WTC11 (cell line): ENCODE measurements around the gene TMEM158. TPM values are rescaled to one million over a fixed set of nuclear protein-coding genes. Genes with fewer than 3 reads are reported as not detected.

ENCODE experiments used
- ATAC-seq: fragments of 200-7000 bp; cut with Tn5 transposase; 2 replicates; pipeline ENCODE4 v1.10.0; 2021; ENCODE audit warnings: mild to moderate bottlenecking, moderate library complexity
- CTCF ChIA-PET: fragments of 300-600 bp; sonication (Branson Sonifier 250); formaldehyde crosslinking; loops from one replicate; lab custom pipeline; 2021; ENCODE audit warnings: antibody characterized with exemption; lab: Charles Lee
- POLR2A ChIA-PET: fragments of 350-600 bp; sonication (Branson Sonifier 250); formaldehyde crosslinking; loops from one replicate; lab custom pipeline; 2021; ENCODE audit warnings: antibody characterized with exemption; lab: Charles Lee
- DNase-seq: peaks from one replicate; pipeline ENCODE4 v3.0.0; 2021; ENCODE audit warnings: low spot score
- H3K27ac Mint-ChIP-seq: 2 replicates; pipeline ENCODE4 v1.8.0; 2021; ENCODE audit warnings: mixed read lengths
- H3K27me3 Mint-ChIP-seq: 2 replicates; pipeline ENCODE4 v1.8.0; 2021; ENCODE audit warnings: low read depth, mild to moderate bottlenecking, moderate library complexity, mixed read lengths
- H3K36me3 Mint-ChIP-seq: 2 replicates; pipeline ENCODE4 v1.8.0; 2021; ENCODE audit warnings: mixed read lengths
- H3K4me1 Mint-ChIP-seq: 2 replicates; pipeline ENCODE4 v1.8.0; 2022; ENCODE audit warnings: mixed read lengths
- H3K4me3 Mint-ChIP-seq: 2 replicates; pipeline ENCODE4 v1.8.0; 2021; ENCODE audit warnings: mild to moderate bottlenecking, moderate library complexity, mixed read lengths
- H3K9me3 Mint-ChIP-seq: 2 replicates; pipeline ENCODE4 v1.8.0; 2021; ENCODE audit warnings: mixed read lengths
- AFF4 ChIP-seq: sonication (generic); formaldehyde crosslinking; IDR thresholded peaks from 2 replicates; pipeline ENCODE4 v1.8.1; 2023; ENCODE audit warnings: mild to moderate bottlenecking, missing genetic modification reagents, borderline replicate concordance
- ATF6 ChIP-seq: sonication (generic); formaldehyde crosslinking; IDR thresholded peaks from 2 replicates; pipeline ENCODE4 v1.8.1; 2023; ENCODE audit warnings: mild to moderate bottlenecking, missing genetic modification reagents
- ELF4 ChIP-seq: sonication (generic); formaldehyde crosslinking; IDR thresholded peaks from 2 replicates; pipeline ENCODE4 v1.8.1; 2022; ENCODE audit warnings: low read depth, mild to moderate bottlenecking, moderate library complexity, missing genetic modification reagents
- EMX1 ChIP-seq: fragments of 250-450 bp; sonication (Bioruptor Pico); IDR thresholded peaks from 2 replicates; pipeline ENCODE4 v1.8.0; 2021; ENCODE audit warnings: mild to moderate bottlenecking
- ESRRA ChIP-seq: sonication (generic); formaldehyde crosslinking; IDR thresholded peaks from 2 replicates; pipeline ENCODE4 v1.8.1; 2022; ENCODE audit warnings: mild to moderate bottlenecking, missing genetic modification reagents, borderline replicate concordance
- ETV6 ChIP-seq: sonication (generic); formaldehyde crosslinking; IDR thresholded peaks from 2 replicates; pipeline ENCODE4 v1.8.1; 2022; ENCODE audit warnings: mild to moderate bottlenecking, missing genetic modification reagents
- FOXJ3 ChIP-seq: sonication (generic); formaldehyde crosslinking; IDR thresholded peaks from 2 replicates; pipeline ENCODE4 v1.9.0; 2021; ENCODE audit warnings: missing genetic modification reagents, mild to moderate bottlenecking, borderline replicate concordance
- FOXP1 ChIP-seq: sonication (generic); formaldehyde crosslinking; IDR thresholded peaks from 2 replicates; pipeline ENCODE4 v1.8.0; 2022; ENCODE audit warnings: missing genetic modification reagents, mild to moderate bottlenecking, moderate library complexity, borderline replicate concordance
- GABPB1 ChIP-seq: sonication (generic); formaldehyde crosslinking; IDR thresholded peaks from 2 replicates; pipeline ENCODE4 v1.8.1; 2023; ENCODE audit warnings: mild to moderate bottlenecking, missing genetic modification reagents
- MAX ChIP-seq: sonication (generic); formaldehyde crosslinking; IDR thresholded peaks from 2 replicates; pipeline ENCODE4 v1.8.0; 2022; ENCODE audit warnings: mild to moderate bottlenecking, missing genetic modification reagents
- MYBL2 ChIP-seq: sonication (generic); formaldehyde crosslinking; IDR thresholded peaks from 2 replicates; pipeline ENCODE4 v1.8.1; 2023; ENCODE audit warnings: mild to moderate bottlenecking, moderate library complexity, missing genetic modification reagents
- NFATC4 ChIP-seq: fragments of 250-450 bp; sonication (Bioruptor Pico); IDR thresholded peaks from 2 replicates; pipeline ENCODE4 v1.9.0; 2021; ENCODE audit warnings: mild to moderate bottlenecking
- NR1H2 ChIP-seq: sonication (generic); formaldehyde crosslinking; IDR thresholded peaks from 2 replicates; pipeline ENCODE4 v1.9.0; 2021; ENCODE audit warnings: mild to moderate bottlenecking, moderate library complexity, missing genetic modification reagents
- NR2C2 ChIP-seq: sonication (generic); formaldehyde crosslinking; IDR thresholded peaks from 2 replicates; pipeline ENCODE4 v1.8.0; 2022; ENCODE audit warnings: mild to moderate bottlenecking, missing genetic modification reagents
- PRRX2 ChIP-seq: fragments of 250-450 bp; sonication (Bioruptor Pico); IDR thresholded peaks from 2 replicates; pipeline ENCODE4 v1.8.0; 2021; ENCODE audit warnings: mild to moderate bottlenecking
- RORB ChIP-seq: fragments of 250-450 bp; sonication (Bioruptor Pico); IDR thresholded peaks from 2 replicates; pipeline ENCODE4 v1.9.0; 2021; ENCODE audit warnings: mild to moderate bottlenecking
- SMAD4 ChIP-seq: sonication (generic); formaldehyde crosslinking; IDR thresholded peaks from 2 replicates; pipeline ENCODE4 v1.8.0; 2022; ENCODE audit warnings: mild to moderate bottlenecking, missing genetic modification reagents
- TEAD1 ChIP-seq: sonication (generic); formaldehyde crosslinking; IDR thresholded peaks from 2 replicates; pipeline ENCODE4 v1.8.0; 2022; ENCODE audit warnings: mild to moderate bottlenecking, missing genetic modification reagents
- USF2 ChIP-seq: sonication (generic); formaldehyde crosslinking; IDR thresholded peaks from 2 replicates; pipeline ENCODE4 v1.8.1; 2023; ENCODE audit warnings: mild to moderate bottlenecking, missing genetic modification reagents, moderate library complexity
- ZNF138 ChIP-seq: sonication (generic); formaldehyde crosslinking; conservative IDR thresholded peaks from 2 replicates; pipeline ENCODE4 v1.8.1; 2022; ENCODE audit warnings: mild to moderate bottlenecking, moderate library complexity, missing genetic modification reagents
- total RNA-seq: library from RNA; stranded (reverse); gene quantifications from 3 replicates; pipeline ENCODE4 v1.2.3, GENCODE V29; 2021
- TF ChIP-seq, protein P1 (sequence below): sonication (generic); formaldehyde crosslinking; IDR thresholded peaks from 2 replicates; pipeline ENCODE4 v1.8.1; 2022; ENCODE audit warnings: mild to moderate bottlenecking, moderate library complexity, missing genetic modification reagents
- TF ChIP-seq, protein P2 (sequence below): fragments of 250-450 bp; sonication (Bioruptor Pico); IDR thresholded peaks from 2 replicates; pipeline ENCODE4 v2.1.2; 2022; ENCODE audit warnings: mild to moderate bottlenecking, moderate library complexity

The TMEM158 gene
- total RNA-seq, 1 experiment from 2014 or later: 17.9 TPM

GRCh38 chr3:45258317-45258716, 32.2 kb upstream of the TMEM158 start:
- TF ChIP-seq RORB: no peak
- no peak for TF ChIP-seq PRRX2
- no peak for TF ChIP-seq ZNF138 (CRISPR knock-in tag)
- no peak for TF ChIP-seq NFATC4 (CRISPR knock-in tag)
- TF ChIP-seq, protein P1, sequence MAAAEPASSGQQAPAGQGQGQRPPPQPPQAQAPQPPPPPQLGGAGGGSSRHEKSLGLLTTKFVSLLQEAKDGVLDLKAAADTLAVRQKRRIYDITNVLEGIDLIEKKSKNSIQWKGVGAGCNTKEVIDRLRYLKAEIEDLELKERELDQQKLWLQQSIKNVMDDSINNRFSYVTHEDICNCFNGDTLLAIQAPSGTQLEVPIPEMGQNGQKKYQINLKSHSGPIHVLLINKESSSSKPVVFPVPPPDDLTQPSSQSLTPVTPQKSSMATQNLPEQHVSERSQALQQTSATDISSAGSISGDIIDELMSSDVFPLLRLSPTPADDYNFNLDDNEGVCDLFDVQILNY (CRISPR knock-in tag): no peak
- no peak for TF ChIP-seq MAX (CRISPR knock-in tag)
- no peak for TF ChIP-seq ATF6 (CRISPR knock-in tag)
- TF ChIP-seq USF2 (CRISPR knock-in tag): no peak
- no peak for TF ChIP-seq FOXJ3 (CRISPR knock-in tag)
- no peak for TF ChIP-seq TEAD1 (CRISPR knock-in tag)
- TF ChIP-seq NR2C2 (CRISPR knock-in tag): no peak
- ChIA-PET POLR2A (interaction anchor here (0.5 kb wide), 1 partner anchor 253 kb away, joined by 4 read pairs; no protein-coding TSS in a partner anchor), CTCF (no interaction called here)
- no peak overlapping the region for H3K4me3 Mint-ChIP-seq
- H3K36me3 Mint-ChIP-seq: no peaks in the 10 kb centered on the region
- ATAC-seq: peak; percentile 52
- H3K4me1 Mint-ChIP-seq: peaks cover 19% of the 10 kb centered on the region
- H3K27ac Mint-ChIP-seq: no peak overlapping the region
- H3K27me3 Mint-ChIP-seq: peaks cover 7% of the 10 kb centered on the region
- H3K9me3 Mint-ChIP-seq: no peaks in the 10 kb centered on the region
- DNase-seq: no peak

- ATAC-seq: no peak
- H3K27ac Mint-ChIP-seq: no peak overlapping the region
- H3K9me3 Mint-ChIP-seq: no peaks in the 10 kb centered on the region
- POLR2A ChIA-PET: no interaction called here
- no peaks in the 10 kb centered on the region for H3K36me3 Mint-ChIP-seq
- TF ChIP-seq EMX1 (CRISPR knock-in tag) (no peak), TEAD1 (CRISPR knock-in tag) (no peak)
- no peaks in the 10 kb centered on the region; the same call in 1 of the 2 replicates for H3K27me3 Mint-ChIP-seq
- CTCF ChIA-PET: interaction anchor here (0.6 to 0.7 kb wide), 2 partner anchors 8 to 90 kb away, joined by 3 read pairs; no protein-coding TSS in a partner anchor
- H3K4me3 Mint-ChIP-seq: no peak overlapping the region
- no peak for DNase-seq
- H3K4me1 Mint-ChIP-seq: peaks cover 11% of the 10 kb centered on the region
These were observed 27.2 kb upstream of the TMEM158 start for GRCh38 chr3:45253316-45253715.

- no peak overlapping the region for H3K27ac Mint-ChIP-seq
- POLR2A ChIA-PET: no interaction called here
- ATAC-seq: no peak
- H3K36me3 Mint-ChIP-seq: no peaks in the 10 kb centered on the region
- H3K4me3 Mint-ChIP-seq: no peak overlapping the region
- no peaks in the 10 kb centered on the region for H3K9me3 Mint-ChIP-seq
- H3K4me1 Mint-ChIP-seq: peaks cover 11% of the 10 kb centered on the region
- H3K27me3 Mint-ChIP-seq: no peaks in the 10 kb centered on the region; the same call in 1 of the 2 replicates
- no peak for DNase-seq
- TF ChIP-seq GABPB1 (CRISPR knock-in tag) (no peak), MAX (CRISPR knock-in tag) (no peak), NR1H2 (no peak), ELF4 (CRISPR knock-in tag) (no peak), PRRX2 (no peak), SMAD4 (CRISPR knock-in tag) (no peak), AFF4 (no peak), MYBL2 (CRISPR knock-in tag) (no peak), FOXP1 (CRISPR knock-in tag) (no peak), ETV6 (CRISPR knock-in tag) (no peak), ESRRA (CRISPR knock-in tag) (no peak), NR2C2 (CRISPR knock-in tag) (no peak)
- TF ChIP-seq, protein P2, sequence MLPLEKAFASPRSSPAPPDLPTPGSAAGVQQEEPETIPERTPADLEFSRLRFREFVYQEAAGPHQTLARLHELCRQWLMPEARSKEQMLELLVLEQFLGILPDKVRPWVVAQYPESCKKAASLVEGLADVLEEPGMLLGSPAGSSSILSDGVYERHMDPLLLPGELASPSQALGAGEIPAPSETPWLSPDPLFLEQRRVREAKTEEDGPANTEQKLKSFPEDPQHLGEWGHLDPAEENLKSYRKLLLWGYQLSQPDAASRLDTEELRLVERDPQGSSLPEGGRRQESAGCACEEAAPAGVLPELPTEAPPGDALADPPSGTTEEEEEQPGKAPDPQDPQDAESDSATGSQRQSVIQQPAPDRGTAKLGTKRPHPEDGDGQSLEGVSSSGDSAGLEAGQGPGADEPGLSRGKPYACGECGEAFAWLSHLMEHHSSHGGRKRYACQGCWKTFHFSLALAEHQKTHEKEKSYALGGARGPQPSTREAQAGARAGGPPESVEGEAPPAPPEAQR (CRISPR knock-in tag): no peak
- TF ChIP-seq, all 79 proteins: peak for 0
- CTCF ChIA-PET: interaction anchor here (0.6 to 0.7 kb wide), 2 partner anchors 8 to 91 kb away, joined by 3 read pairs; no protein-coding TSS in a partner anchor
These were observed 26.7 kb upstream of the TMEM158 start for GRCh38 chr3:45252826-45253225.
